Progenitor cell of endocrine pancreas (in vitro differentiated cells): Measurements from ENCODE around the gene CREBL2. TPM values are rescaled to one million over a fixed set of nuclear protein-coding genes. Genes with fewer than 3 reads are reported as not detected.

Source experiments
- DNase-seq: peaks from one replicate; pipeline ENCODE4 v3.0.0; 2021; ENCODE audit warnings: low spot score; ENCODE audit not compliant: unreplicated experiment
- H3K27ac Mint-ChIP-seq: 2 replicates; pipeline ENCODE4 v1.8.0; 2021; ENCODE audit warnings: mild to moderate bottlenecking, moderate library complexity, mixed read lengths
- H3K27me3 Mint-ChIP-seq: 2 replicates; pipeline ENCODE4 v1.8.0; 2021; ENCODE audit warnings: mixed read lengths
- H3K36me3 Mint-ChIP-seq: 2 replicates; pipeline ENCODE4 v1.8.0; 2022; ENCODE audit warnings: mixed read lengths; ENCODE audit not compliant: insufficient read depth
- H3K4me1 Mint-ChIP-seq: 2 replicates; pipeline ENCODE4 v1.8.0; 2021; ENCODE audit warnings: low read depth, mixed read lengths
- H3K4me3 Mint-ChIP-seq: 2 replicates; pipeline ENCODE4 v1.8.0; 2021; ENCODE audit warnings: low read depth, mild to moderate bottlenecking, moderate library complexity, mixed read lengths
- H3K9me3 Mint-ChIP-seq: 2 replicates; pipeline ENCODE4 v1.8.0; 2021; ENCODE audit warnings: low read depth, mixed read lengths
- CTCF ChIP-seq: fragments of 200-600 bp; sonication (generic); IDR thresholded peaks from one replicate; pipeline ENCODE4 v1.5.0; 2021; ENCODE audit warnings: antibody characterized with exemption, mild to moderate bottlenecking; ENCODE audit not compliant: unreplicated experiment
- total RNA-seq: library from RNA; stranded (reverse); gene quantifications from 2 replicates; pipeline ENCODE4 v1.2.1, GENCODE V29; 2021

CREBL2 gene
- total RNA-seq, 1 donor from 2014 or later: 18.5 TPM

DNA sequence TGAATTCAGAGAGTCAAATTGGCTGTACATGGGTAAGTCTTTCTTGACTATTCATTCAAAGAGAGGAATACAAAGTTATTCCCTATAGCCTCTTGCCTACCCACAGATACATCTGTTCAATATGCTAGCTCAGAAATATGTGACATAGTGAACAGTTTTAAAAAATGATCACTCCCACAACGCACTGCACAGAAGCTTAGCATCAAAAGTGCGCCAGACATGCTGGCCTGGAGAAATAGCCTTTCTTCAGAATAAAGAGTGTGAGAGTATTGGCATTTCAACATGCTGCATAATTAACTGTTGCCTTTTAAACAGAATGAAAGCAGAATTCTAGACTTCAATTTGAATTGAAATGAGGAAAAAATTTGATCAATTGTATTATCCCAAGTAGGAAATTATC lies 57.3 kb downstream of the CREBL2 start:
- Mint-ChIP-seq H3K9me3 (no peaks in the 10 kb centered on the region), H3K27me3 (no peaks in the 10 kb centered on the region), H3K4me3 (no peak overlapping the region), H3K27ac (no peak overlapping the region), H3K36me3 (no peaks in the 10 kb centered on the region), H3K4me1 (no peaks in the 10 kb centered on the region)
- no peak for DNase-seq
- TF ChIP-seq CTCF: no peak

DNA sequence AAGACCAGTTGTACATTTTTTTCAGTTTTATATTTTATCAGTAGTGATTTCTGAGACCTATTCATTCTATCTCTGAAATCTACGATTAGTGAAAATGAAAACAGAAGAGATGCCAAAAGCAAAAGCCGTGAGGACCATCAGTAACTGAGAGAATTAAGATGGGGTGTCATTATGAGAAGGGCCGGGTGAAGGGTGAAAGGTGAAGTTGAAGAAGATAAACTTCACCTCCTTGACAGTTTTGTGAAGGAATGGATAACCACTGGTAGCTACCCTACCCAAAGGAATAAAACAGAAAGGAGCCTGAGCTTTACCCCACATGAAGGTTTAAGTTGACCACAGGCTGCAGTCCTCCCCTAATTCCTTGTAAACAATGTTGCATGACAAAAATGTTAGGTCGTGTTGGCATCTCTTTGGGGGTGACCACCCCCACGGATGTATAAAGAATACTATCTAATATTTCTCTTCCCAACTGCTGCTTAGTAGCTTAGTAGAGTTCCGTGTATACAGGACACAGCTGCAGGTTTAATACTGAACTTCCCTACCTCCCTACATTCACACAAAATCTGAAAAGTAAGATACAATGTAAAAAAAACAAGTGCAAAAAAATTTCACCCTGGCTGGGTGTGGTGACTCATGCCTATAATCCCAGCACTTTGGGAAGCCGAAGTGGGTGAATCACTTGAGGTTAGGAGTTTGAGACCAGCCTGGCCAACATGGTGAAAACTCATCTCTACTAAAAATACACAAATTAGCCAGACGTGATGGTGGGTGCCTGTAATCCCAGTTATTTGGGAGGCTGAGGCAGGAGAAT lies 60.4 kb downstream of the CREBL2 start:
- Mint-ChIP-seq H3K4me1 (no peaks in the 10 kb centered on the region), H3K4me3 (no peak overlapping the region), H3K9me3 (no peaks in the 10 kb centered on the region), H3K27ac (no peak overlapping the region), H3K27me3 (no peaks in the 10 kb centered on the region), H3K36me3 (no peaks in the 10 kb centered on the region)
- no peak for TF ChIP-seq CTCF
- no peak for DNase-seq

DNA sequence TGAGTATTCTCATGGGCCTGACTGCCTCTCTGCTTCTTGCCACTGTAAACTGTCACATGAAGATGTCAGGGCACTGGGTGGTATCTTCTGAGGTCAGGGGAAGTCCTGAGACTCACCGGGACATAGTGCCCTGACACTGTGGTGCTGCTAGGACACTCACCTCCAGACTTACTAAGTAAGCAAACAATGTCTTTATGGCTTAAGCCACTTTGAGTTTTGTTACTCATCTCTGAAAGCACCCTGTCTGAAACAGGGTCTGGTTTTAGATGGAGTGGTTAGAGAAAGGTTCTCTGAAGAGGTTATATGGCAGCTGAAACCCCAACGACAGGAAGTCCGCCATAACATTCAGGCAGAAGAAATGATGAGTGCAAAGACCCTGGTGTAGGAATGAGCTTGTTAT lies 61.6 kb downstream of the CREBL2 start:
- Mint-ChIP-seq H3K27me3 (no peaks in the 10 kb centered on the region), H3K4me1 (no peaks in the 10 kb centered on the region), H3K4me3 (no peak overlapping the region), H3K27ac (no peak overlapping the region), H3K9me3 (no peaks in the 10 kb centered on the region), H3K36me3 (no peaks in the 10 kb centered on the region)
- TF ChIP-seq CTCF: no peak
- no peak for DNase-seq

- H3K4me3 Mint-ChIP-seq: no peak overlapping the region
- H3K27me3 Mint-ChIP-seq: no peaks in the 10 kb centered on the region
- no peak for TF ChIP-seq CTCF
- no peaks in the 10 kb centered on the region for H3K9me3 Mint-ChIP-seq
- H3K4me1 Mint-ChIP-seq: no peaks in the 10 kb centered on the region
- no peaks in the 10 kb centered on the region for H3K36me3 Mint-ChIP-seq
- no peak for DNase-seq
- no peak overlapping the region for H3K27ac Mint-ChIP-seq
Measured at GRCh38 chr12:12676605-12677004, 64.9 kb downstream of the CREBL2 start.

DNA sequence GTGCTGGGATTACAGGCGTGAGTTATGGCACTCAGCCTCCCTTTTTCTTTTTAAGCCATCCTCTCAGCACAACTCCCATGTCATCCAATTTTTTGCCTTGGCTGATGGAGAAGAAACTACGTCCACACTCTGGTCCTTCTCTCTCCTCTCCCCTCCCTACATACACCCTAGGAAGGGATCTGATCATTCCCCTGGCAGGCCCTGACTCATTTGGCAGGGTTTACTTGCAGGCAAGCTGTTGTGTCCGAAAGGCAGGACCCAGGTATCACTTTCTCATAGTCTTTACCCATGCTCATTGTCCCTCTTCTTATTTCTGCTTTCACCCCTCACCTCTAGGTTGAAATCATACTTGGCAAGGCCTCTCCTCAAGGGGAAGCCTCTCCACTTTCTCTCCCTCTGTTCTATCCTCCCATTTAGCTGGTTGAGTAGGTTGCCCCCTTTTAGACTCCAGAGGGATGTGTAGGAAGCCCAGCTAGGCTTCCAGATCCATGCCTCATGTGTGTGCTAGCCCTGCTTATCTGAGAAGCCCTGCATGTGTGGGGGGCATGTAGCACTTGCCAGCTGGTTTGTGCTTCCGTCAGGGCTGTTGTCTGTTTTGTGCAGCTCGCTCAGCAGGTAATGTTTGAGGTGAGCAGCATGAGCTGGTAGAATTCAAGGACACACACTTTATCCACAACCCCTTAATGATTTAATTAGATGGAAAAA lies 69.5 kb downstream of the CREBL2 start:
- TF ChIP-seq CTCF: no peak
- no peaks in the 10 kb centered on the region for H3K9me3 Mint-ChIP-seq
- H3K27me3 Mint-ChIP-seq: peaks cover 3% of the 10 kb centered on the region
- peaks cover 1% of the 10 kb centered on the region for H3K4me1 Mint-ChIP-seq
- no peak overlapping the region for H3K4me3 Mint-ChIP-seq
- no peak for DNase-seq
- H3K27ac Mint-ChIP-seq: no peak overlapping the region
- H3K36me3 Mint-ChIP-seq: no peaks in the 10 kb centered on the region
